ENCODE results near the gene DLK2.
A peak's percentile ranks its signal among the peaks of the same experiment; 100 is the strongest.

DNA sequence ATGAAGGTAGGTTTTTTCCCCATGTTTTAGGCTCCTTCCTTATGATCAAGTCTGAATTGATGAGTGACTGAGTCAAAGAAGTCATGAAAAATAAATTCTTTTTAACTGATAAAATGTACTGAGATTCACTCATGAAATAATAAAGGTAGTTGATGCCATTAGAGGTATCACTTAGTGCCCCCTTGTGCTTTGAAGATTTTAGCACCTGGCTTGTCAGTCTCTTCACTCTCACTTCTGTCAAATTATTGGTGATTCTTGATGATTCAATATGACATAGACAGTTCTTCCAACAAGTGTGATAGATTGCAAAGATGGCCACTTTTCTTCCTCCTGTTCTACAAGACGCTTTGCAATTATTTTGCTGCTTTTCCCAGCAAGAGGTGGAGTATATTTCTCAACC is 4.2 kb upstream of the DLK2 start:
- TF ChIP-seq, protein P1, sequence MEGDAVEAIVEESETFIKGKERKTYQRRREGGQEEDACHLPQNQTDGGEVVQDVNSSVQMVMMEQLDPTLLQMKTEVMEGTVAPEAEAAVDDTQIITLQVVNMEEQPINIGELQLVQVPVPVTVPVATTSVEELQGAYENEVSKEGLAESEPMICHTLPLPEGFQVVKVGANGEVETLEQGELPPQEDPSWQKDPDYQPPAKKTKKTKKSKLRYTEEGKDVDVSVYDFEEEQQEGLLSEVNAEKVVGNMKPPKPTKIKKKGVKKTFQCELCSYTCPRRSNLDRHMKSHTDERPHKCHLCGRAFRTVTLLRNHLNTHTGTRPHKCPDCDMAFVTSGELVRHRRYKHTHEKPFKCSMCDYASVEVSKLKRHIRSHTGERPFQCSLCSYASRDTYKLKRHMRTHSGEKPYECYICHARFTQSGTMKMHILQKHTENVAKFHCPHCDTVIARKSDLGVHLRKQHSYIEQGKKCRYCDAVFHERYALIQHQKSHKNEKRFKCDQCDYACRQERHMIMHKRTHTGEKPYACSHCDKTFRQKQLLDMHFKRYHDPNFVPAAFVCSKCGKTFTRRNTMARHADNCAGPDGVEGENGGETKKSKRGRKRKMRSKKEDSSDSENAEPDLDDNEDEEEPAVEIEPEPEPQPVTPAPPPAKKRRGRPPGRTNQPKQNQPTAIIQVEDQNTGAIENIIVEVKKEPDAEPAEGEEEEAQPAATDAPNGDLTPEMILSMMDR (IDR thresholded peaks at IDR 0.05; ENCODE audit: low read depth, low read length) = peak; percentile 45
- no peak for TF ChIP-seq EZH2phosphoT487 (IDR thresholded peaks at IDR 0.05; ENCODE audit: low read depth)
